ENCODE measurements around the gene SORBS2.
"Not testable (repeated sequence)": the region's sequence is repeated elsewhere in the genome, so short reads cannot be mapped to it uniquely, and the experiment has no call there.

The SORBS2 gene

GRCh38 chr4:185713731-185714130 lies 98.3 kb downstream of the SORBS2 start:
- DNase-seq (ENCODE audit: low read depth): no peak

- DNase-seq (ENCODE audit: low read depth): no peak
Measured at GRCh38 chr4:185713272-185713671, 98.7 kb downstream of the SORBS2 start.

GRCh38 chr4:185712350-185713024 lies 99.5 kb downstream of the SORBS2 start:
- no peak for DNase-seq (ENCODE audit: low read depth)

- DNase-seq (ENCODE audit: low read depth): no peak
Measured at GRCh38 chr4:185711726-185712125, 100.3 kb downstream of the SORBS2 start.

- no peak for DNase-seq (ENCODE audit: low read depth)
Measured at GRCh38 chr4:185710487-185710995, 101.5 kb downstream of the SORBS2 start.

- no peak for DNase-seq (ENCODE audit: low read depth)
Measured at GRCh38 chr4:185709802-185710486, 102.0 kb downstream of the SORBS2 start.

- no peak for DNase-seq (ENCODE audit: low read depth)
Measured at GRCh38 chr4:185708348-185708747, 103.6 kb downstream of the SORBS2 start.

GRCh38 chr4:185707622-185708021 lies 104.4 kb downstream of the SORBS2 start:
- DNase-seq (ENCODE audit: low read depth): not testable (repeated sequence)

- DNase-seq (ENCODE audit: low read depth): no peak
Measured at GRCh38 chr4:185702147-185702663, 109.8 kb downstream of the SORBS2 start.

GRCh38 chr4:185700630-185701029 lies 111.4 kb downstream of the SORBS2 start:
- no peak for DNase-seq (ENCODE audit: low read depth)

GRCh38 chr4:185700048-185700447 lies 111.9 kb downstream of the SORBS2 start:
- DNase-seq (ENCODE audit: low read depth): no peak

- no peak for DNase-seq (ENCODE audit: low read depth)
Measured at GRCh38 chr4:185697488-185697887, 114.5 kb downstream of the SORBS2 start.

GRCh38 chr4:185695743-185696142 lies 116.3 kb downstream of the SORBS2 start:
- no peak for DNase-seq (ENCODE audit: low read depth)

GRCh38 chr4:185693548-185694215 lies 118.3 kb downstream of the SORBS2 start:
- DNase-seq (ENCODE audit: low read depth): no peak

- no peak for DNase-seq (ENCODE audit: low read depth)
Measured at GRCh38 chr4:185689407-185689806, 122.6 kb downstream of the SORBS2 start.

- peak; percentile 25 for DNase-seq (ENCODE audit: low read depth)
Measured at GRCh38 chr4:185685804-185686203, 126.2 kb downstream of the SORBS2 start.

GRCh38 chr4:185683896-185684295 lies 128.1 kb downstream of the SORBS2 start:
- no peak for DNase-seq (ENCODE audit: low read depth)

- no peak for DNase-seq (ENCODE audit: low read depth)
Measured at GRCh38 chr4:185683222-185683621, 128.8 kb downstream of the SORBS2 start.

GRCh38 chr4:185682236-185682635 lies 129.8 kb downstream of the SORBS2 start:
- DNase-seq (ENCODE audit: low read depth): peak; percentile 45

- no peak for DNase-seq (ENCODE audit: low read depth)
Measured at GRCh38 chr4:185681604-185682003, 130.4 kb downstream of the SORBS2 start.

GRCh38 chr4:185680617-185681016 lies 131.4 kb downstream of the SORBS2 start:
- no peak for DNase-seq (ENCODE audit: low read depth)

- no peak for DNase-seq (ENCODE audit: low read depth)
Measured at GRCh38 chr4:185679523-185679922, 132.5 kb downstream of the SORBS2 start.
